ENCODE data around the gene ZNF394.
A peak's percentile ranks its signal among the peaks of the same experiment; 100 is the strongest.

ZNF394 gene

GRCh38 chr7:99500637-99501009, 542 bp upstream of the ZNF394 start:
- H3K27ac ChIP-seq (ENCODE audit: low read depth, low read length, poor library complexity, severe bottlenecking) = peak overlapping the region; percentile 57
- no peak for TF ChIP-seq EZH2 (IDR thresholded peaks at IDR 0.05; ENCODE audit: borderline replicate concordance, low read length)
- no peak for TF ChIP-seq CTCF (IDR thresholded peaks at IDR 0.05; ENCODE audit: low read length)
- peaks cover 37% of the 10 kb centered on the region for H3K79me2 ChIP-seq (ENCODE audit: insufficient read depth, low read length)
- peaks cover 29% of the 10 kb centered on the region for H3K36me3 ChIP-seq (ENCODE audit: insufficient read depth, low read length)
- peak overlapping the region; percentile 77 for H3K4me3 ChIP-seq (ENCODE audit: low read depth, low read length, poor library complexity, severe bottlenecking)
- H3K9me2 ChIP-seq (ENCODE audit: low read depth, low read length) = no peaks in the 10 kb centered on the region
- peaks cover 3% of the 10 kb centered on the region; the same call in 1 of the 2 replicates for H4K20me1 ChIP-seq (ENCODE audit: insufficient read depth, low read length)
- H3K9ac ChIP-seq (ENCODE audit: low read length) = peak overlapping the region; percentile 78
- peaks cover 31% of the 10 kb centered on the region for H3K4me1 ChIP-seq (ENCODE audit: insufficient read depth, low read length, severe bottlenecking)
- no peaks in the 10 kb centered on the region for H3K9me3 ChIP-seq (ENCODE audit: low read length)
- H3F3A ChIP-seq (ENCODE audit: insufficient read depth, low read length) = no peaks in the 10 kb centered on the region
- no peak overlapping the region for H2AFZ ChIP-seq (ENCODE audit: low read length)
- no peaks in the 10 kb centered on the region for H3K27me3 ChIP-seq (ENCODE audit: insufficient read depth, low read length)
- H3K4me2 ChIP-seq (ENCODE audit: low read length) = peak overlapping the region; percentile 94

- Histone ChIP-seq H3K4me1 (ENCODE audit: insufficient read depth, low read length, severe bottlenecking) (peaks cover 28% of the 10 kb centered on the region), H3K9me3 (ENCODE audit: low read length) (peaks cover 2% of the 10 kb centered on the region), H3K36me3 (ENCODE audit: insufficient read depth, low read length) (peaks cover 42% of the 10 kb centered on the region), H2AFZ (ENCODE audit: low read length) (no peak overlapping the region), H3K79me2 (ENCODE audit: insufficient read depth, low read length) (peaks cover 33% of the 10 kb centered on the region), H3K4me3 (ENCODE audit: low read depth, low read length, poor library complexity, severe bottlenecking) (peak overlapping the region; percentile 77), H3K9ac (ENCODE audit: low read length) (peak overlapping the region; percentile 78), H4K20me1 (ENCODE audit: insufficient read depth, low read length) (peaks cover 3% of the 10 kb centered on the region; the same call in 1 of the 2 replicates), H3K27me3 (ENCODE audit: insufficient read depth, low read length) (no peaks in the 10 kb centered on the region), H3F3A (ENCODE audit: insufficient read depth, low read length) (no peaks in the 10 kb centered on the region), H3K9me2 (ENCODE audit: low read depth, low read length) (no peaks in the 10 kb centered on the region), H3K27ac (ENCODE audit: low read depth, low read length, poor library complexity, severe bottlenecking) (peak overlapping the region; percentile 57), H3K4me2 (ENCODE audit: low read length) (peak overlapping the region; percentile 94)
- TF ChIP-seq CTCF (IDR thresholded peaks at IDR 0.05; ENCODE audit: low read length) (no peak), EZH2 (IDR thresholded peaks at IDR 0.05; ENCODE audit: borderline replicate concordance, low read length) (no peak)
Measured at GRCh38 chr7:99499371-99499720, 735 bp downstream of the ZNF394 start.

- Histone ChIP-seq H3K79me2 (ENCODE audit: insufficient read depth, low read length) (peaks cover 33% of the 10 kb centered on the region), H3K27ac (ENCODE audit: low read depth, low read length, poor library complexity, severe bottlenecking) (no peak overlapping the region), H3K9ac (ENCODE audit: low read length) (peak overlapping the region; percentile 78)
Measured at GRCh38 chr7:99498546-99498944, 1.5 kb downstream of the ZNF394 start.

More at GRCh38 chr7:99498546-99498944, 1.5 kb downstream of the ZNF394 start:
- Histone ChIP-seq H3K4me3 (ENCODE audit: low read depth, low read length, poor library complexity, severe bottlenecking) (peak overlapping the region; percentile 77), H3K4me2 (ENCODE audit: low read length) (peak overlapping the region; percentile 94), H3K9me3 (ENCODE audit: low read length) (peaks cover 10% of the 10 kb centered on the region), H3F3A (ENCODE audit: insufficient read depth, low read length) (no peaks in the 10 kb centered on the region), H3K9me2 (ENCODE audit: low read depth, low read length) (no peaks in the 10 kb centered on the region), H4K20me1 (ENCODE audit: insufficient read depth, low read length) (peaks cover 3% of the 10 kb centered on the region; the same call in 1 of the 2 replicates), H3K27me3 (ENCODE audit: insufficient read depth, low read length) (no peaks in the 10 kb centered on the region), H3K36me3 (ENCODE audit: insufficient read depth, low read length) (peaks cover 50% of the 10 kb centered on the region), H2AFZ (ENCODE audit: low read length) (no peak overlapping the region), H3K4me1 (ENCODE audit: insufficient read depth, low read length, severe bottlenecking) (peaks cover 24% of the 10 kb centered on the region)
- TF ChIP-seq EZH2 (IDR thresholded peaks at IDR 0.05; ENCODE audit: borderline replicate concordance, low read length) = no peak
- no peak for TF ChIP-seq CTCF (IDR thresholded peaks at IDR 0.05; ENCODE audit: low read length)

Measured in OCI-LY1 (cell line).